BE2C (cell line): ENCODE results near the gene GPC5.

ENCODE experiments used
- DNase-seq: peaks from one replicate; pipeline ENCODE4 v3.0.0-alpha.2; 2020
- H3K27me3 ChIP-seq: fragments of 250-450 bp; sonication (Bioruptor Pico); 2 replicates; pipeline ENCODE4 v1.5.1; 2020; ENCODE audit warnings: mild to moderate bottlenecking
- H3K36me3 ChIP-seq: fragments of 250-450 bp; sonication (Bioruptor Pico); 2 replicates; pipeline ENCODE4 v1.5.1; 2020; ENCODE audit warnings: mild to moderate bottlenecking
- H3K4me1 ChIP-seq: fragments of 250-450 bp; sonication (Bioruptor Pico); 2 replicates; pipeline ENCODE4 v1.5.1; 2020
- H3K4me3 ChIP-seq: 2 replicates; pipeline ENCODE4 v1.5.1; 2011; ENCODE audit warnings: low read depth, low read length
- H3K9me3 ChIP-seq: fragments of 250-450 bp; sonication (Bioruptor Pico); 2 replicates; pipeline ENCODE4 v1.5.1; 2020
- CTCF ChIP-seq: IDR thresholded peaks from 2 replicates; pipeline ENCODE4 v1.5.1; 2012; ENCODE audit warnings: mild to moderate bottlenecking, low read depth, low read length

GPC5 gene

GRCh38 chr13:92390217-92390616 lies 991.8 kb downstream of the GPC5 start:
- no peak for DNase-seq
- no peaks in the 10 kb centered on the region for H3K27me3 ChIP-seq
- H3K9me3 ChIP-seq, result no peaks in the 10 kb centered on the region
- TF ChIP-seq CTCF, result no peak
- H3K4me3 ChIP-seq, result no peak overlapping the region
- no peaks in the 10 kb centered on the region for H3K36me3 ChIP-seq
- H3K4me1 ChIP-seq, result no peaks in the 10 kb centered on the region

- no peak for TF ChIP-seq CTCF
- Histone ChIP-seq H3K4me3 (no peak overlapping the region), H3K27me3 (no peaks in the 10 kb centered on the region), H3K4me1 (no peaks in the 10 kb centered on the region), H3K9me3 (no peaks in the 10 kb centered on the region), H3K36me3 (no peaks in the 10 kb centered on the region)
- DNase-seq, result no peak
These were observed 1005.2 kb downstream of the GPC5 start for GRCh38 chr13:92403606-92404005.

GRCh38 chr13:92407858-92408257 lies 1009.4 kb downstream of the GPC5 start:
- TF ChIP-seq CTCF, result no peak
- Histone ChIP-seq H3K4me1 (no peaks in the 10 kb centered on the region), H3K36me3 (no peaks in the 10 kb centered on the region), H3K27me3 (no peaks in the 10 kb centered on the region), H3K4me3 (no peak overlapping the region), H3K9me3 (no peaks in the 10 kb centered on the region)
- DNase-seq, result no peak

- DNase-seq, result no peak
- no peaks in the 10 kb centered on the region for H3K36me3 ChIP-seq
- no peaks in the 10 kb centered on the region for H3K4me1 ChIP-seq
- H3K27me3 ChIP-seq, result no peaks in the 10 kb centered on the region
- H3K4me3 ChIP-seq, result no peak overlapping the region
- TF ChIP-seq CTCF, result no peak
- H3K9me3 ChIP-seq, result no peaks in the 10 kb centered on the region
These were observed 1014.1 kb downstream of the GPC5 start for GRCh38 chr13:92412481-92412880.

- Histone ChIP-seq H3K4me3 (no peak overlapping the region), H3K36me3 (no peaks in the 10 kb centered on the region), H3K27me3 (no peaks in the 10 kb centered on the region), H3K9me3 (no peaks in the 10 kb centered on the region), H3K4me1 (no peaks in the 10 kb centered on the region)
- no peak for DNase-seq
- no peak for TF ChIP-seq CTCF
These were observed 1014.6 kb downstream of the GPC5 start for GRCh38 chr13:92412996-92413395.

GRCh38 chr13:92413452-92413851 lies 1015.0 kb downstream of the GPC5 start:
- H3K27me3 ChIP-seq, result no peaks in the 10 kb centered on the region
- no peak overlapping the region for H3K4me3 ChIP-seq
- H3K36me3 ChIP-seq, result no peaks in the 10 kb centered on the region
- DNase-seq, result no peak
- no peaks in the 10 kb centered on the region for H3K4me1 ChIP-seq
- no peaks in the 10 kb centered on the region for H3K9me3 ChIP-seq
- TF ChIP-seq CTCF, result no peak
